IMR-90 (cell line): ENCODE measurements around the gene PGBD4. TPM values are rescaled to one million over a fixed set of nuclear protein-coding genes. Genes with fewer than 3 reads are reported as not detected.

Experiments used
- ATAC-seq: fragments of 200-7000 bp; cut with Tn5 transposase; 2 replicates; pipeline ENCODE4 v1.9.1; 2020; ENCODE audit warnings: low read depth, mild to moderate bottlenecking, moderate library complexity
- BruUV-seq: library from RNA; stranded (reverse); fragments of 400-500 nt; replicated peaks from 2 replicates; lab custom pipeline; 2021; lab: Mats Ljungman, UMichigan
- CTCF ChIA-PET: fragments of 300-600 bp; formaldehyde crosslinking; extraction: SDS; loops from one replicate; lab custom pipeline; 2021; ENCODE audit warnings: antibody characterized with exemption; lab: Yijun Ruan, JAX
- POLR2A ChIA-PET: fragments of 300-600 bp; sonication (Branson Sonifier 250); formaldehyde crosslinking; loops from one replicate; lab custom pipeline; 2022; ENCODE audit warnings: antibody characterized with exemption; ENCODE audit not compliant: unreplicated experiment; lab: Charles Lee
- DNase-seq: peaks from one replicate; pipeline ENCODE4 v3.0.0; 2013
- H2AFZ ChIP-seq: replicated peaks from 2 replicates; pipeline ENCODE3; 2013; ENCODE audit warnings: low read length, mild to moderate bottlenecking; ENCODE audit not compliant: poor library complexity
- H2AK5ac ChIP-seq: 2 replicates; pipeline ENCODE4 v1.6.1; 2013; ENCODE audit warnings: low read depth, low read length, inconsistent platforms
- H2AK9ac ChIP-seq: replicated peaks from 2 replicates; pipeline ENCODE3; 2013; ENCODE audit warnings: mild to moderate bottlenecking, low read depth, low read length, moderate library complexity; ENCODE audit not compliant: poor library complexity
- H2BK120ac ChIP-seq: 2 replicates; pipeline ENCODE4 v1.6.1; 2013; ENCODE audit warnings: low read depth, low read length, inconsistent platforms
- H2BK15ac ChIP-seq: 3 replicates; pipeline ENCODE4 v1.6.1; 2013; ENCODE audit warnings: low read depth, low read length, inconsistent platforms
- H2BK20ac ChIP-seq: 2 replicates; pipeline ENCODE4 v1.6.1; 2013; ENCODE audit warnings: low read depth, mild to moderate bottlenecking, inconsistent platforms, low read length, moderate library complexity
- H2BK5ac ChIP-seq: 2 replicates; pipeline ENCODE4 v1.6.1; 2013; ENCODE audit warnings: mild to moderate bottlenecking, low read depth, low read length, inconsistent platforms; ENCODE audit not compliant: poor library complexity, severe bottlenecking
- H3K14ac ChIP-seq: replicated peaks from 2 replicates; pipeline ENCODE4 v1.6.1; 2013; ENCODE audit warnings: low read depth, low read length, inconsistent platforms
- H3K18ac ChIP-seq: 2 replicates; pipeline ENCODE4 v1.6.1; 2013; ENCODE audit warnings: low read depth, low read length, control low read depth
- H3K23ac ChIP-seq: 2 replicates; pipeline ENCODE4 v1.6.1; 2013; ENCODE audit warnings: low read depth, low read length, inconsistent platforms
- H3K27ac ChIP-seq: 2 replicates; pipeline ENCODE4 v1.5.1; 2013; ENCODE audit warnings: mild to moderate bottlenecking, control low read depth, low read length; ENCODE audit not compliant: insufficient read depth
- H3K27me3 ChIP-seq: 2 replicates; pipeline ENCODE4 v1.6.1; 2013; ENCODE audit warnings: low read length; ENCODE audit not compliant: control insufficient read depth, insufficient read depth
- H3K36me3 ChIP-seq: 2 replicates; pipeline ENCODE4 v1.6.1; 2013; ENCODE audit warnings: low read length, mixed read lengths; ENCODE audit not compliant: control insufficient read depth, insufficient read depth
- H3K4ac ChIP-seq: 2 replicates; pipeline ENCODE4 v1.6.1; 2013; ENCODE audit warnings: low read depth, low read length, inconsistent platforms
- H3K4me1 ChIP-seq: 2 replicates; pipeline ENCODE4 v1.6.1; 2013; ENCODE audit warnings: low read length, mixed read lengths; ENCODE audit not compliant: control insufficient read depth, insufficient read depth
- H3K4me2 ChIP-seq: 2 replicates; pipeline ENCODE4 v1.6.1; 2013; ENCODE audit warnings: low read depth, mild to moderate bottlenecking, control low read depth, low read length, moderate library complexity
- H3K4me3 ChIP-seq: 2 replicates; pipeline ENCODE4 v1.5.1; 2013; ENCODE audit warnings: low read depth, mild to moderate bottlenecking, control low read depth, low read length, moderate library complexity; ENCODE audit not compliant: insufficient read depth
- H3K56ac ChIP-seq: 2 replicates; pipeline ENCODE4 v1.6.1; 2013; ENCODE audit warnings: low read length, inconsistent platforms; ENCODE audit not compliant: insufficient read depth; ENCODE audit errors: extremely low read depth
- H3K79me1 ChIP-seq, 2 experiments: 2 replicates each; pipeline ENCODE4 v1.6.1; 2013; ENCODE audit warnings: low read length in 2 of 2, inconsistent platforms in 1 of 2, low read depth in 1 of 2
- H3K9ac ChIP-seq: 2 replicates; pipeline ENCODE4 v1.6.1; 2013; ENCODE audit warnings: low read depth, low read length, control low read depth
- H3K9me1 ChIP-seq: 2 replicates; pipeline ENCODE4 v1.6.1; 2013; ENCODE audit warnings: low read length, inconsistent platforms; ENCODE audit not compliant: insufficient read depth
- H3K9me3 ChIP-seq: 2 replicates; pipeline ENCODE4 v1.6.1; 2013; ENCODE audit warnings: low read length; ENCODE audit not compliant: control insufficient read depth, insufficient read depth
- H4K20me1 ChIP-seq: 2 replicates; pipeline ENCODE4 v1.6.1; 2013; ENCODE audit warnings: low read length, inconsistent platforms; ENCODE audit not compliant: insufficient read depth
- H4K5ac ChIP-seq: 2 replicates; pipeline ENCODE4 v1.6.1; 2013; ENCODE audit warnings: mild to moderate bottlenecking, low read depth, low read length, control low read depth
- H4K8ac ChIP-seq, 2 experiments: 2 replicates each; pipeline ENCODE4 v1.6.1; 2013; ENCODE audit warnings: low read depth in 2 of 2, low read length in 2 of 2, control low read depth in 1 of 2, inconsistent platforms in 1 of 2
- H4K91ac ChIP-seq: 2 replicates; pipeline ENCODE4 v1.6.1; 2013; ENCODE audit warnings: low read depth, low read length, inconsistent platforms; ENCODE audit not compliant: insufficient read depth
- BHLHE40 ChIP-seq: fragments of 150-350 bp; IDR thresholded peaks from 2 replicates; pipeline ENCODE4 v1.6.1; 2016; ENCODE audit warnings: mild to moderate bottlenecking, low read depth, low read length
- CHD1 ChIP-seq: IDR thresholded peaks from 2 replicates; pipeline ENCODE4 v1.6.1; 2012; ENCODE audit warnings: low read depth, low read length, improper control_type of control experiment
- RFX5 ChIP-seq: IDR thresholded peaks from 2 replicates; pipeline ENCODE4 v1.8.0; 2012; ENCODE audit warnings: low read depth, mild to moderate bottlenecking, low read length, moderate library complexity
- WGBS, 2 experiments: methylation state at CpG; one replicate each; pipeline versions ENCODE4 v1.1.5 to v1.1.7; 2013; ENCODE audit warnings: missing lambda C conversion rate in 2 of 2; ENCODE audit not compliant: insufficient read length in 1 of 2; ENCODE audit errors: extremely low coverage in 2 of 2; 5-methylcytosine and 5-hydroxymethylcytosine counted together
- dilution Hi-C: fragments of 300-500 bp; cut with HindIII; formaldehyde crosslinking; loops from one replicate; pipeline ENCODE4 v1.14.3; 2018; ENCODE audit warnings: low sequenced_read_pairs; ENCODE audit not compliant: unreplicated experiment
- in situ Hi-C: fragments of 300-500 bp; cut with MboI; formaldehyde crosslinking; loops from 3 replicates; pipeline ENCODE4 v1.14.3; 2019; ENCODE audit warnings: low sequenced_read_pairs, inconsistent platforms, mixed read lengths
- intact Hi-C: fragments of 100-400 bp; cut with micrococcal nuclease; formaldehyde crosslinking; loops from 2 replicates; pipeline ENCODE4 v1.10.0; 2022
- polyA plus RNA-seq, 3 experiments: library from polyadenylated mRNA; depleted of rRNA; stranded (reverse); fragments of >200 nt; gene quantifications; 2 replicates each; pipeline ENCODE4 v1.2.3, GENCODE V29; 2012; ENCODE audit warnings: low replicate concordance in 1 of 3
- total RNA-seq: library from RNA; depleted of rRNA; stranded (reverse); fragments of >200 nt; gene quantifications from 2 replicates; pipeline ENCODE4 v1.2.3, GENCODE V29; 2012; rRNA removed

PGBD4 gene
- total and polyA plus RNA-seq, 2 of the 4 experiments (the other 2 are of a cell fraction) = 0.89 to 1.3 TPM

GRCh38 chr15:34155859-34156258, 54.0 kb downstream of the PGBD4 start:
- Histone ChIP-seq H3K9ac (no peak overlapping the region), H3K9me1 (no peaks in the 10 kb centered on the region), H2AFZ (no peak overlapping the region), H2BK15ac (no peak overlapping the region), H4K5ac (no peak overlapping the region), H2BK120ac (no peak overlapping the region), H3K23ac (no peak overlapping the region), H3K18ac (no peak overlapping the region), H3K36me3 (peaks cover 27% of the 10 kb centered on the region), H3K9me3 (peaks cover 19% of the 10 kb centered on the region), H3K4ac (no peak overlapping the region), H2BK20ac (no peak overlapping the region), H4K91ac (no peak overlapping the region), H2AK5ac (no peak overlapping the region), H4K8ac (no peak overlapping the region), H3K14ac (no peak overlapping the region), H3K27ac (no peak overlapping the region), H3K79me1 (peaks cover 7 to 26% of the 10 kb centered on the region in 2 experiments), H3K56ac (no peak overlapping the region), H3K4me1 (no peaks in the 10 kb centered on the region), H2AK9ac (no peak overlapping the region), H3K27me3 (no peaks in the 10 kb centered on the region), H3K4me3 (no peak overlapping the region), H3K4me2 (no peak overlapping the region), H4K20me1 (no peaks in the 10 kb centered on the region), H2BK5ac (no peak overlapping the region)
- ATAC-seq (no peak), DNase-seq (no peak)
- in situ Hi-C loops (no loop called here), dilution Hi-C loops (no loop called here), intact Hi-C loops (no loop called here)
- no TSS peak for BruUV-seq
- TF ChIP-seq RFX5 (0 out of 2 replicates have a peak, but pooled peaks have one; percentile 29), CHD1 (no peak), BHLHE40 (no peak)
- ChIA-PET CTCF (no interaction called here), POLR2A (no interaction called here)
- 100% methylated on average over 3 of the region's 7 CpGs; no CpG with 5 or more reads in 1 of the 2 experiments for WGBS, 2 experiments

Other genes with a start within 250 kb of the PGBD4 start
- gene CHRM5, start 133.6 kb upstream of the PGBD4 start, total RNA-seq = under 0.01 TPM in 2 replicates
- 0.03 and 0.04 TPM in 2 replicates for gene CHRM5, start 133.6 kb upstream of the PGBD4 start, polyA plus RNA-seq (2012; rRNA removed)
- 17.6 and 26.4 TPM in 2 replicates for gene AVEN, start 62.9 kb upstream of the PGBD4 start, total RNA-seq
- 8.2 and 9.1 TPM in 2 replicates for gene AVEN, start 62.9 kb upstream of the PGBD4 start, polyA plus RNA-seq (2012; rRNA removed)
- gene EMC7, start 221 bp upstream of the PGBD4 start, total RNA-seq = 46.6 and 58.6 TPM in 2 replicates
- gene EMC7, start 221 bp upstream of the PGBD4 start, polyA plus RNA-seq (2012; rRNA removed) = 66.8 and 76.4 TPM in 2 replicates
- 24.0 and 50.5 TPM in 2 replicates for gene KATNBL1, start 108.0 kb downstream of the PGBD4 start, total RNA-seq
- 14.4 and 17.1 TPM in 2 replicates for gene KATNBL1, start 108.0 kb downstream of the PGBD4 start, polyA plus RNA-seq (2012; rRNA removed)
- 189 and 330 TPM in 2 replicates for gene EMC4, start 122.9 kb downstream of the PGBD4 start, total RNA-seq
- 120 and 148 TPM in 2 replicates for gene EMC4, start 122.9 kb downstream of the PGBD4 start, polyA plus RNA-seq (2012; rRNA removed)
- 10.0 and 10.2 TPM in 2 replicates for gene SLC12A6, start 235.7 kb downstream of the PGBD4 start, total RNA-seq
- gene SLC12A6, start 235.7 kb downstream of the PGBD4 start, polyA plus RNA-seq (2012; rRNA removed) = 6.9 and 7.7 TPM in 2 replicates
- 141 and 211 TPM in 2 replicates for gene NOP10, start 241.1 kb downstream of the PGBD4 start, total RNA-seq
- gene NOP10, start 241.1 kb downstream of the PGBD4 start, polyA plus RNA-seq (2012; rRNA removed) = 444 and 468 TPM in 2 replicates
- not detected in 2 replicates for gene NUTM1, start 241.2 kb downstream of the PGBD4 start, total RNA-seq
- gene NUTM1, start 241.2 kb downstream of the PGBD4 start, polyA plus RNA-seq (2012; rRNA removed) = not detected in 2 replicates